GM12878 (cell line): ENCODE measurements around the gene MINDY3. TPM values are rescaled to one million over a fixed set of nuclear protein-coding genes. Genes with fewer than 3 reads are reported as not detected.

Experiments
- ATAC-seq: fragments of 200-7000 bp; cut with Tn5 transposase; 3 replicates; pipeline ENCODE4 v1.9.1; 2020; ENCODE audit warnings: mild to moderate bottlenecking, moderate library complexity
- BruUV-seq: library from RNA; stranded (reverse); fragments of 400-500 nt; replicated peaks from 2 replicates; lab custom pipeline; 2021; lab: Mats Ljungman, UMichigan
- CTCF ChIA-PET: fragments of 300-600 bp; sonication (Branson Sonifier 250); formaldehyde crosslinking; extraction: SDS; loops from one replicate; lab custom pipeline; 2021; ENCODE audit warnings: inconsistent platforms; lab: Yijun Ruan, JAX
- POLR2A ChIA-PET: fragments of 350-600 bp; formaldehyde crosslinking; extraction: SDS; loops from one replicate; lab custom pipeline; 2021; ENCODE audit warnings: inconsistent platforms; lab: Charles Lee
- RAD21 ChIA-PET: fragments of 300-600 bp; sonication (Branson Sonifier 250); formaldehyde crosslinking; loops from one replicate; lab custom pipeline; 2023; ENCODE audit warnings: antibody characterized with exemption; ENCODE audit not compliant: unreplicated experiment; lab: Charles Lee
- SMC1A ChIA-PET: fragments of 300-600 bp; sonication (Branson Sonifier 250); formaldehyde crosslinking; loops from one replicate; lab custom pipeline; 2023; ENCODE audit not compliant: unreplicated experiment, uncharacterized antibody; lab: Charles Lee
- DNase-seq: peaks from one replicate; pipeline ENCODE4 v3.0.0-alpha.2; 2011; ENCODE audit warnings: low read depth, low spot score
- FAIRE-seq: peaks from 3 replicates; lab custom pipeline; 2011; peaks lifted over from hg19 to GRCh38; lab: Jason Lieb, UNC
- H2AFZ ChIP-seq: 2 replicates; pipeline ENCODE4 v1.6.0; 2011; ENCODE audit warnings: low read depth, low read length, control low read depth; ENCODE audit not compliant: control insufficient read depth
- H3K27ac ChIP-seq: 2 replicates; pipeline ENCODE4 v1.5.1; 2011; ENCODE audit warnings: control low read depth; ENCODE audit not compliant: control insufficient read depth, insufficient read depth
- H3K27me3 ChIP-seq, 2 experiments: replicated peaks in 1 of 2; 2 replicates each; pipeline versions ENCODE4 v1.6.0 to v1.6.1; 2011; ENCODE audit warnings: low read length in 1 of 2; ENCODE audit not compliant: control insufficient read depth in 2 of 2, insufficient read depth in 2 of 2
- H3K36me3 ChIP-seq, 2 experiments: 2 replicates each; pipeline ENCODE4 v1.5.1; 2011; ENCODE audit warnings: low read length in 1 of 2; ENCODE audit not compliant: control insufficient read depth in 2 of 2, insufficient read depth in 2 of 2
- H3K4me1 ChIP-seq: 2 replicates; pipeline ENCODE4 v1.6.1; 2011; ENCODE audit warnings: mild to moderate bottlenecking, low read length, moderate library complexity, mixed read lengths; ENCODE audit not compliant: control insufficient read depth, insufficient read depth
- H3K4me2 ChIP-seq: 2 replicates; pipeline ENCODE4 v1.6.0; 2011; ENCODE audit warnings: control low read depth; ENCODE audit not compliant: control insufficient read depth, insufficient read depth
- H3K4me3 ChIP-seq: fragments of 200-600 bp; sonication (generic); 2 replicates; pipeline ENCODE4 v1.5.1; 2016
- H3K79me2 ChIP-seq: 2 replicates; pipeline ENCODE4 v1.6.0; 2011; ENCODE audit warnings: low read length; ENCODE audit not compliant: control insufficient read depth, insufficient read depth
- H3K9ac ChIP-seq: 2 replicates; pipeline ENCODE4 v1.8.0; 2011; ENCODE audit warnings: low read length, control low read depth, mixed read lengths; ENCODE audit not compliant: control insufficient read depth, insufficient read depth
- H3K9me3 ChIP-seq: replicated peaks from 3 replicates; pipeline ENCODE4 v1.5.1; 2011; ENCODE audit warnings: mild to moderate bottlenecking, low read length; ENCODE audit not compliant: control insufficient read depth, insufficient read depth
- H4K20me1 ChIP-seq: 2 replicates; pipeline ENCODE4 v1.6.0; 2011; ENCODE audit not compliant: control insufficient read depth, insufficient read depth
- DPF2 ChIP-seq: fragments of 450-650 bp; IDR thresholded peaks from 2 replicates; pipeline ENCODE4 v1.6.1; 2017; ENCODE audit warnings: mild to moderate bottlenecking
- EZH2 ChIP-seq: IDR thresholded peaks from 2 replicates; pipeline ENCODE4 v1.6.1; 2012; ENCODE audit warnings: low read depth, mild to moderate bottlenecking, control low read depth, inconsistent platforms, low read length, borderline replicate concordance; ENCODE audit not compliant: control insufficient read depth
- FOXK2 ChIP-seq: fragments of 450-650 bp; IDR thresholded peaks from 2 replicates; pipeline ENCODE4 v1.6.1; 2017; ENCODE audit warnings: mild to moderate bottlenecking, moderate library complexity
- MEF2A ChIP-seq: IDR thresholded peaks from 2 replicates; pipeline ENCODE4 v1.6.1; 2011; ENCODE audit warnings: low read depth, mild to moderate bottlenecking, low read length, moderate library complexity; ENCODE audit not compliant: insufficient read depth
- POLR2AphosphoS2 ChIP-seq: IDR thresholded peaks from 2 replicates; pipeline ENCODE4 v1.6.1; 2011; ENCODE audit warnings: low read depth, mild to moderate bottlenecking, low read length, improper control_type of control experiment, moderate library complexity
- TAF1 ChIP-seq: IDR thresholded peaks from 2 replicates; pipeline ENCODE4 v1.6.1; 2011; ENCODE audit warnings: mild to moderate bottlenecking, low read depth, low read length, borderline replicate concordance
- YBX1 ChIP-seq: fragments of 450-650 bp; IDR thresholded peaks from 2 replicates; pipeline ENCODE4 v1.6.1; 2016; ENCODE audit warnings: antibody characterized with exemption
- WGBS: methylation state at CpG from one replicate; pipeline ENCODE4 v1.1.6; 2016; ENCODE audit warnings: low lambda C conversion rate; ENCODE audit not compliant: insufficient replicate concordance, insufficient coverage; ENCODE audit errors: missing lambda C conversion rate; 5-methylcytosine and 5-hydroxymethylcytosine counted together
- in situ Hi-C: fragments of 300-500 bp; cut with MboI; formaldehyde crosslinking; loops from 9 replicates; pipeline ENCODE4 v1.14.3; 2018; ENCODE audit warnings: mixed read lengths
- intact Hi-C: fragments of 100-400 bp; cut with micrococcal nuclease; formaldehyde crosslinking; loops from one replicate; pipeline ENCODE4 v1.14.2; 2022; ENCODE audit not compliant: unreplicated experiment
- polyA plus RNA-seq, 11 experiments: library from polyadenylated mRNA; depleted of rRNA in 4 of 11; unstranded in 6 of 11; stranded (reverse) in 5 of 11; fragments of >200 nt; fragmentation: Nextera tagmentation in 4 of 11; fragmentation: Illumina TruSeq in 1 of 11; extraction: Ambion mirVana in 4 of 11; extraction: Trizol in 1 of 11; gene quantifications; 1 replicate in 1 of 11; 2 replicates in 10 of 11; pipeline versions ENCODE4 v1.2.1 to v1.2.3, GENCODE V29; 2011 to 2016; ENCODE audit warnings: inconsistent platforms in 2 of 11, missing spikeins in 2 of 11, low read depth in 1 of 11
- total RNA-seq, 4 experiments: library from RNA; depleted of rRNA in 3 of 4; stranded (reverse); fragments of >200 nt in 3 of 4; fragmentation: Illumina TruSeq in 1 of 4; extraction: Trizol in 1 of 4; gene quantifications; 2 replicates each; pipeline versions ENCODE4 v1.2.1 to v1.2.3, GENCODE V29; 2013 to 2021
- TF ChIP-seq, protein P1 (sequence below): fragments of 450-650 bp; IDR thresholded peaks from 2 replicates; pipeline ENCODE4 v1.6.1; 2017; ENCODE audit warnings: mild to moderate bottlenecking, moderate library complexity
- TF ChIP-seq, protein P2 (sequence below): fragments of 450-650 bp; IDR thresholded peaks from 2 replicates; pipeline ENCODE4 v1.6.1; 2016; ENCODE audit warnings: mild to moderate bottlenecking
- TF ChIP-seq, protein P3 (sequence below): fragments of 450-650 bp; IDR thresholded peaks from 2 replicates; pipeline ENCODE4 v1.6.1; 2017; ENCODE audit warnings: antibody characterized with exemption, mild to moderate bottlenecking, moderate library complexity

MINDY3 gene
- total and polyA plus RNA-seq, 10 of the 15 experiments (the other 5 are each of a cell fraction or from before 2014, with no cell fraction given) = 12.0 to 23.6 (median 15.7) TPM

DNA sequence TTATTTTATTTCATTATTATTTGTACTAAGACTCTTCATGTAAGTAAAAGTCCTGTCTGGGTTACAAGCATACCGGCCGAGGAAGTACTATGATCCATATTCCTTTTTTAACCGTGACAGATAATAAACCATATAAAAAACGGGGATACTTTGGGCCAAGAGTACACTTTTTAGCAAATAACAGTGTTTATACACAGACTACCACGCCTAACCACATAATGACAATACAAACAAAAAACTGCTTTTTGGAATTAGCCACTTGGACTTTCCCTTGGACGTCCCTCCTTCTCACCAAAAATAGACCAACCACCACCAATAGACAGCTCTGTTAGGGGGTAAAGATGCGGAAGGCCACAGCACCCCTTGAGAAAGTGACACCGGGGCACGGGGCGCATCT is 800 bp downstream of the MINDY3 start (continued):
- TF ChIP-seq YBX1 (no peak), TAF1 (no peak), DPF2 (no peak), MEF2A (0 out of 2 replicates have a peak, but pooled peaks have one; percentile 47), FOXK2 (no peak), POLR2AphosphoS2 (no peak)
- TF ChIP-seq, all 136 proteins: peak for 6

DNA sequence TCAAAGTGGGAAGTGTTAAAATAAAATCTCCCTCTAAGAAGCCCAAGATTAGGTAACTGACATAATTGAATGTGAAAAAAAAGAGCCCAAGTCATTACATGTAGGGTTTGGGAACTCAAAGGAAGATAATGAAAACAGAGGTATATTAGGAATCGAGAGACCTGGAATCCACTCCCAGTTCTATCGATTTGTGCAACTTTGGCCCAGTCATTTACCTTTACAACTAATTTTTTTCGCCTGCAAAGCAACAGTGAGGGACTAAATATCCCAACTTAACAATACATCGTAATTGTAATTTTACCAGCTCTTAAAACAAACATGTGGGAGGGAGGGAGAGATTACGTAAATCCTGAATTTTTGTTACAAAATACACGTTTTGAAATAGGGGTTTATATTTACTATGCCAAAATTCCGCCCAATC is 1.4 kb downstream of the MINDY3 start:
- no peaks in the 10 kb centered on the region; the same call in 2 of the 3 replicates for H3K9me3 ChIP-seq
- BruUV-seq = no TSS peak
- RAD21 ChIA-PET = no interaction called here
- intact Hi-C loops = no loop called here
- no peak for TF ChIP-seq EZH2
- TF ChIP-seq, protein P1, sequence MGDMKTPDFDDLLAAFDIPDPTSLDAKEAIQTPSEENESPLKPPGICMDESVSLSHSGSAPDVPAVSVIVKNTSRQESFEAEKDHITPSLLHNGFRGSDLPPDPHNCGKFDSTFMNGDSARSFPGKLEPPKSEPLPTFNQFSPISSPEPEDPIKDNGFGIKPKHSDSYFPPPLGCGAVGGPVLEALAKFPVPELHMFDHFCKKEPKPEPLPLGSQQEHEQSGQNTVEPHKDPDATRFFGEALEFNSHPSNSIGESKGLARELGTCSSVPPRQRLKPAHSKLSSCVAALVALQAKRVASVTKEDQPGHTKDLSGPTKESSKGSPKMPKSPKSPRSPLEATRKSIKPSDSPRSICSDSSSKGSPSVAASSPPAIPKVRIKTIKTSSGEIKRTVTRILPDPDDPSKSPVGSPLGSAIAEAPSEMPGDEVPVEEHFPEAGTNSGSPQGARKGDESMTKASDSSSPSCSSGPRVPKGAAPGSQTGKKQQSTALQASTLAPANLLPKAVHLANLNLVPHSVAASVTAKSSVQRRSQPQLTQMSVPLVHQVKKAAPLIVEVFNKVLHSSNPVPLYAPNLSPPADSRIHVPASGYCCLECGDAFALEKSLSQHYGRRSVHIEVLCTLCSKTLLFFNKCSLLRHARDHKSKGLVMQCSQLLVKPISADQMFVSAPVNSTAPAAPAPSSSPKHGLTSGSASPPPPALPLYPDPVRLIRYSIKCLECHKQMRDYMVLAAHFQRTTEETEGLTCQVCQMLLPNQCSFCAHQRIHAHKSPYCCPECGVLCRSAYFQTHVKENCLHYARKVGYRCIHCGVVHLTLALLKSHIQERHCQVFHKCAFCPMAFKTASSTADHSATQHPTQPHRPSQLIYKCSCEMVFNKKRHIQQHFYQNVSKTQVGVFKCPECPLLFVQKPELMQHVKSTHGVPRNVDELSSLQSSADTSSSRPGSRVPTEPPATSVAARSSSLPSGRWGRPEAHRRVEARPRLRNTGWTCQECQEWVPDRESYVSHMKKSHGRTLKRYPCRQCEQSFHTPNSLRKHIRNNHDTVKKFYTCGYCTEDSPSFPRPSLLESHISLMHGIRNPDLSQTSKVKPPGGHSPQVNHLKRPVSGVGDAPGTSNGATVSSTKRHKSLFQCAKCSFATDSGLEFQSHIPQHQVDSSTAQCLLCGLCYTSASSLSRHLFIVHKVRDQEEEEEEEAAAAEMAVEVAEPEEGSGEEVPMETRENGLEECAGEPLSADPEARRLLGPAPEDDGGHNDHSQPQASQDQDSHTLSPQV = no peak
- no peak for TF ChIP-seq POLR2AphosphoS2
- TF ChIP-seq, protein P2, sequence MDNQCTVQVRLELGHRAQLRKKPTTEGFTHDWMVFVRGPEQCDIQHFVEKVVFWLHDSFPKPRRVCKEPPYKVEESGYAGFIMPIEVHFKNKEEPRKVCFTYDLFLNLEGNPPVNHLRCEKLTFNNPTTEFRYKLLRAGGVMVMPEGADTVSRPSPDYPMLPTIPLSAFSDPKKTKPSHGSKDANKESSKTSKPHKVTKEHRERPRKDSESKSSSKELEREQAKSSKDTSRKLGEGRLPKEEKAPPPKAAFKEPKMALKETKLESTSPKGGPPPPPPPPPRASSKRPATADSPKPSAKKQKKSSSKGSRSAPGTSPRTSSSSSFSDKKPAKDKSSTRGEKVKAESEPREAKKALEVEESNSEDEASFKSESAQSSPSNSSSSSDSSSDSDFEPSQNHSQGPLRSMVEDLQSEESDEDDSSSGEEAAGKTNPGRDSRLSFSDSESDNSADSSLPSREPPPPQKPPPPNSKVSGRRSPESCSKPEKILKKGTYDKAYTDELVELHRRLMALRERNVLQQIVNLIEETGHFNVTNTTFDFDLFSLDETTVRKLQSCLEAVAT = peak; percentile 74
- TF ChIP-seq, protein P3, sequence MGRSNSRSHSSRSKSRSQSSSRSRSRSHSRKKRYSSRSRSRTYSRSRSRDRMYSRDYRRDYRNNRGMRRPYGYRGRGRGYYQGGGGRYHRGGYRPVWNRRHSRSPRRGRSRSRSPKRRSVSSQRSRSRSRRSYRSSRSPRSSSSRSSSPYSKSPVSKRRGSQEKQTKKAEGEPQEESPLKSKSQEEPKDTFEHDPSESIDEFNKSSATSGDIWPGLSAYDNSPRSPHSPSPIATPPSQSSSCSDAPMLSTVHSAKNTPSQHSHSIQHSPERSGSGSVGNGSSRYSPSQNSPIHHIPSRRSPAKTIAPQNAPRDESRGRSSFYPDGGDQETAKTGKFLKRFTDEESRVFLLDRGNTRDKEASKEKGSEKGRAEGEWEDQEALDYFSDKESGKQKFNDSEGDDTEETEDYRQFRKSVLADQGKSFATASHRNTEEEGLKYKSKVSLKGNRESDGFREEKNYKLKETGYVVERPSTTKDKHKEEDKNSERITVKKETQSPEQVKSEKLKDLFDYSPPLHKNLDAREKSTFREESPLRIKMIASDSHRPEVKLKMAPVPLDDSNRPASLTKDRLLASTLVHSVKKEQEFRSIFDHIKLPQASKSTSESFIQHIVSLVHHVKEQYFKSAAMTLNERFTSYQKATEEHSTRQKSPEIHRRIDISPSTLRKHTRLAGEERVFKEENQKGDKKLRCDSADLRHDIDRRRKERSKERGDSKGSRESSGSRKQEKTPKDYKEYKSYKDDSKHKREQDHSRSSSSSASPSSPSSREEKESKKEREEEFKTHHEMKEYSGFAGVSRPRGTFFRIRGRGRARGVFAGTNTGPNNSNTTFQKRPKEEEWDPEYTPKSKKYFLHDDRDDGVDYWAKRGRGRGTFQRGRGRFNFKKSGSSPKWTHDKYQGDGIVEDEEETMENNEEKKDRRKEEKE = no peak
- TF ChIP-seq, all 136 proteins: peak for 1
- no peaks in the 10 kb centered on the region for H3K36me3 ChIP-seq
- H4K20me1 ChIP-seq = no peaks in the 10 kb centered on the region
- H3K27me3 ChIP-seq = no peaks in the 10 kb centered on the region
- SMC1A ChIA-PET = interaction anchor here (1.3 kb wide), 1 partner anchor 16 kb away, joined by 4 read pairs; no protein-coding TSS in a partner anchor
- H3K4me1 ChIP-seq = peaks cover 3% of the 10 kb centered on the region; the same call in 1 of the 2 replicates
- FAIRE-seq = no peak
- DNase-seq = no peak
- H3K27ac ChIP-seq = no peak overlapping the region
- ATAC-seq = no peak
- 72% methylated on average over 7 of the region's 7 CpGs for WGBS
- no peak overlapping the region for H2AFZ ChIP-seq
- H3K79me2 ChIP-seq = peaks cover 39% of the 10 kb centered on the region
- in situ Hi-C loops = no loop called here
- peak overlapping the region; percentile 72; the same call in 1 of the 2 replicates for H3K9ac ChIP-seq
- H3K4me2 ChIP-seq = peak overlapping the region; percentile 75
- CTCF ChIA-PET = no interaction called here
- H3K4me3 ChIP-seq = peak overlapping the region; percentile 93
- POLR2A ChIA-PET = no interaction called here
